OCI-LY1 (cell line): ENCODE data around the gene CNP.
A peak's percentile ranks its signal among the peaks of the same experiment; 100 is the strongest.
"Not testable (repeated sequence)": the region's sequence is repeated elsewhere in the genome, so short reads cannot be mapped to it uniquely, and the experiment has no call there.

Source experiments
- H2AFZ ChIP-seq: fragments of 200-600 bp; sonication (generic), shearing (Covaris generic); 2 replicates; pipeline ENCODE4 v1.6.0; 2014; ENCODE audit warnings: antibody characterized with exemption, mild to moderate bottlenecking, low read length
- H3F3A ChIP-seq: fragments of 200-600 bp; sonication (generic), shearing (Covaris generic); 2 replicates; pipeline ENCODE4 v1.6.0; 2014; ENCODE audit warnings: mild to moderate bottlenecking, antibody characterized with exemption, low read length, moderate library complexity; ENCODE audit not compliant: insufficient read depth
- H3K27ac ChIP-seq: fragments of 200-600 bp; sonication (generic); 2 replicates; pipeline ENCODE4 v1.5.1; 2014; ENCODE audit warnings: low read length, mixed run types, mild to moderate bottlenecking, low read depth; ENCODE audit not compliant: poor library complexity, severe bottlenecking
- H3K27me3 ChIP-seq: fragments of 200-600 bp; sonication (generic); 2 replicates; pipeline ENCODE4 v1.6.0; 2014; ENCODE audit warnings: antibody characterized with exemption, mild to moderate bottlenecking, low read length, moderate library complexity; ENCODE audit not compliant: insufficient read depth
- H3K36me3 ChIP-seq: fragments of 200-600 bp; sonication (generic); 2 replicates; pipeline ENCODE4 v1.6.1; 2014; ENCODE audit warnings: mild to moderate bottlenecking, antibody characterized with exemption, low read length, moderate library complexity, mixed read lengths; ENCODE audit not compliant: insufficient read depth
- H3K4me1 ChIP-seq: fragments of 200-600 bp; sonication (generic); 2 replicates; pipeline ENCODE4 v1.5.1; 2014; ENCODE audit warnings: mild to moderate bottlenecking, low read length, moderate library complexity; ENCODE audit not compliant: insufficient read depth, severe bottlenecking
- H3K4me2 ChIP-seq: fragments of 200-600 bp; sonication (generic), shearing (Covaris generic); 2 replicates; pipeline ENCODE4 v1.6.1; 2014; ENCODE audit warnings: low read length
- H3K4me3 ChIP-seq: fragments of 200-600 bp; sonication (generic); 2 replicates; pipeline ENCODE4 v1.5.1; 2014; ENCODE audit warnings: low read length, low read depth, mild to moderate bottlenecking, mixed read lengths; ENCODE audit not compliant: poor library complexity, severe bottlenecking
- H3K79me2 ChIP-seq: fragments of 200-600 bp; shearing (Covaris generic); 2 replicates; pipeline ENCODE4 v1.6.1; 2016; ENCODE audit warnings: mixed run types, low read length, mixed read lengths; ENCODE audit not compliant: insufficient read depth
- H3K9ac ChIP-seq: fragments of 200-600 bp; sonication (generic), shearing (Covaris generic); 2 replicates; pipeline ENCODE4 v1.6.1; 2014; ENCODE audit warnings: mild to moderate bottlenecking, low read length, mixed read lengths
- H3K9me2 ChIP-seq: fragments of 200-600 bp; sonication (generic), shearing (Covaris generic); 2 replicates; pipeline ENCODE4 v1.6.1; 2014; ENCODE audit warnings: low read depth, mild to moderate bottlenecking, low read length, mixed read lengths
- H3K9me3 ChIP-seq: fragments of 200-600 bp; shearing (Covaris generic); 2 replicates; pipeline ENCODE4 v1.6.1; 2014; ENCODE audit warnings: low read length, mixed read lengths
- H4K20me1 ChIP-seq: fragments of 200-600 bp; sonication (generic), shearing (Covaris generic); 2 replicates; pipeline ENCODE4 v1.6.0; 2016; ENCODE audit warnings: mild to moderate bottlenecking, low read length; ENCODE audit not compliant: insufficient read depth
- CTCF ChIP-seq: fragments of 200-600 bp; sonication (generic), shearing (Covaris generic); IDR thresholded peaks from 2 replicates; pipeline ENCODE4 v1.5.1; 2017; ENCODE audit warnings: mild to moderate bottlenecking, antibody characterized with exemption, low read length, moderate library complexity, mixed read lengths
- EZH2 ChIP-seq: fragments of 200-600 bp; sonication (generic), shearing (Covaris generic); IDR thresholded peaks from 2 replicates; pipeline ENCODE4 v1.8.0; 2017; ENCODE audit warnings: borderline replicate concordance, mixed run types, mild to moderate bottlenecking, antibody characterized with exemption, low read length, moderate library complexity, mixed read lengths

Gene CNP

GRCh38 chr17:41930009-41930832, 36.4 kb upstream of the CNP start, which contains the start of gene ODAD4:
TSS of gene ODAD4 (plus strand) at chr17:41930617. CDS start at chr17:41930724, 107 bp downstream.
- Histone ChIP-seq H3K4me1 (peaks cover 21% of the 10 kb centered on the region), H3K27me3 (no peaks in the 10 kb centered on the region), H3K27ac (peak within 1 kb of the TSS; percentile 22), H3K36me3 (no peaks in the 10 kb centered on the region), H4K20me1 (no peaks in the 10 kb centered on the region), H3K9ac (peak within 1 kb of the TSS; percentile 71), H3K9me3 (no peaks in the 10 kb centered on the region), H3K4me3 (peak within 1 kb of the TSS; percentile 66), H3K9me2 (no peaks in the 10 kb centered on the region), H2AFZ (no peak within 1 kb of the TSS), H3F3A (no peaks in the 10 kb centered on the region), H3K79me2 (0 out of 2 replicates have a peak, but pooled peaks cover 3% of the 10 kb centered on the region), H3K4me2 (peak within 1 kb of the TSS; percentile 78)
- TF ChIP-seq EZH2 (no peak), CTCF (peak; percentile 29; the same call in 1 of the 2 replicates)

- not testable (repeated sequence) for H4K20me1 ChIP-seq, H3K36me3 ChIP-seq, H2AFZ ChIP-seq, H3K27me3 ChIP-seq, H3K27ac ChIP-seq, H3K9me3 ChIP-seq, H3F3A ChIP-seq, H3K9me2 ChIP-seq, H3K79me2 ChIP-seq
- H3K4me3 ChIP-seq: peak overlapping the region; percentile 66
- H3K4me2 ChIP-seq: peak overlapping the region; percentile 78
- peaks cover 21% of the 10 kb centered on the region for H3K4me1 ChIP-seq
- H3K9ac ChIP-seq: peak overlapping the region; percentile 32; the same call in 1 of the 2 replicates
Measured at GRCh38 chr17:41930833-41931156, 35.8 kb upstream of the CNP start.

GRCh38 chr17:41931715-41932114, 34.9 kb upstream of the CNP start:
- H2AFZ ChIP-seq, H3K9me2 ChIP-seq, H3F3A ChIP-seq, H3K27me3 ChIP-seq, H4K20me1 ChIP-seq, H3K36me3 ChIP-seq, H3K4me3 ChIP-seq, H3K27ac ChIP-seq, H3K9ac ChIP-seq, H3K79me2 ChIP-seq, H3K9me3 ChIP-seq, H3K4me2 ChIP-seq: not testable (repeated sequence)
- H3K4me1 ChIP-seq: peaks cover 17% of the 10 kb centered on the region

GRCh38 chr17:41932816-41933389, 33.7 kb upstream of the CNP start:
- TF ChIP-seq CTCF: no peak
- Histone ChIP-seq H3K9ac (no peak overlapping the region), H4K20me1 (no peaks in the 10 kb centered on the region), H2AFZ (no peak overlapping the region), H3K9me2 (no peaks in the 10 kb centered on the region), H3K36me3 (no peaks in the 10 kb centered on the region; the same call in 1 of the 2 replicates), H3K4me2 (no peak overlapping the region), H3K27ac (no peak overlapping the region), H3K4me1 (peaks cover 20% of the 10 kb centered on the region), H3K4me3 (no peak overlapping the region), H3K27me3 (no peaks in the 10 kb centered on the region), H3K79me2 (0 out of 2 replicates have a peak, but pooled peaks cover 3% of the 10 kb centered on the region), H3F3A (no peaks in the 10 kb centered on the region), H3K9me3 (no peaks in the 10 kb centered on the region)
